NCI-H510A (cell line): ENCODE data around the gene PBLD.

Experiments used
- DNase-seq: peaks from one replicate; lab custom pipeline; 2025; lab: John Stamatoyannopoulos, UW

The PBLD gene

GRCh38 chr10:68233046-68233445 lies 99.7 kb downstream of the PBLD start:
- DNase-seq = no peak
